Caco-2 (cell line): ENCODE data around the gene PHF20. TPM values are rescaled to one million over a fixed set of nuclear protein-coding genes. Genes with fewer than 3 reads are reported as not detected.
"Not testable (repeated sequence)": the region's sequence is repeated elsewhere in the genome, so short reads cannot be mapped to it uniquely, and the experiment has no call there.

Experiments
- BruUV-seq: library from RNA; stranded (reverse); fragments of 400-500 nt; replicated peaks from 2 replicates; lab custom pipeline; 2021; lab: Mats Ljungman, UMichigan
- CTCF ChIA-PET: fragments of 300-600 bp; sonication (Branson Sonifier 250); formaldehyde crosslinking; loops from one replicate; lab custom pipeline; 2022; ENCODE audit warnings: antibody characterized with exemption; lab: Charles Lee
- POLR2A ChIA-PET: fragments of 300-600 bp; sonication (Branson Sonifier 250); formaldehyde crosslinking; loops from one replicate; lab custom pipeline; 2022; ENCODE audit warnings: antibody characterized with exemption; lab: Charles Lee
- DNase-seq, 2 experiments: peaks; one replicate each; pipeline versions ENCODE4 v3.0.0 to v3.0.0-alpha.2; 2020 to 2022
- H3K27me3 ChIP-seq: replicated peaks from 2 replicates; pipeline ENCODE4 v1.6.0; 2011; ENCODE audit warnings: low read length; ENCODE audit not compliant: control insufficient read depth, insufficient read depth
- H3K36me3 ChIP-seq: 2 replicates; pipeline ENCODE4 v1.5.1; 2011; ENCODE audit warnings: low read length; ENCODE audit not compliant: control insufficient read depth, insufficient read depth
- H3K4me1 ChIP-seq: fragments of 250-450 bp; sonication (Bioruptor Pico); 2 replicates; pipeline ENCODE4 v1.5.1; 2020; ENCODE audit warnings: mild to moderate bottlenecking
- H3K4me3 ChIP-seq: 2 replicates; pipeline ENCODE4 v1.5.1; 2011; ENCODE audit warnings: low read depth, mild to moderate bottlenecking, control low read depth, low read length
- H3K9me3 ChIP-seq: fragments of 250-450 bp; sonication (Bioruptor Pico); 2 replicates; pipeline ENCODE4 v1.5.1; 2020; ENCODE audit warnings: mild to moderate bottlenecking, moderate library complexity
- H3K27ac Mint-ChIP-seq: one replicate; pipeline ENCODE4 v1.8.0; 2022; ENCODE audit warnings: mixed read lengths; ENCODE audit not compliant: unreplicated experiment
- H3K27me3 Mint-ChIP-seq: one replicate; pipeline ENCODE4 v1.8.0; 2022; ENCODE audit warnings: mixed read lengths; ENCODE audit not compliant: insufficient read depth, unreplicated experiment
- H3K36me3 Mint-ChIP-seq: one replicate; pipeline ENCODE4 v1.8.0; 2022; ENCODE audit warnings: mild to moderate bottlenecking, mixed read lengths; ENCODE audit not compliant: insufficient read depth, unreplicated experiment
- H3K4me1 Mint-ChIP-seq: one replicate; pipeline ENCODE4 v1.8.0; 2022; ENCODE audit warnings: low read depth, mixed read lengths; ENCODE audit not compliant: unreplicated experiment
- H3K4me3 Mint-ChIP-seq: one replicate; pipeline ENCODE4 v1.8.0; 2022; ENCODE audit warnings: mild to moderate bottlenecking, moderate library complexity, mixed read lengths; ENCODE audit not compliant: unreplicated experiment
- H3K9me3 Mint-ChIP-seq: one replicate; pipeline ENCODE4 v1.8.0; 2022; ENCODE audit warnings: mixed read lengths; ENCODE audit not compliant: unreplicated experiment
- CTCF ChIP-seq, 2 experiments: fragments of 200-600 bp in 1 of 2; IDR thresholded peaks; 1 replicate in 1 of 2; 2 replicates in 1 of 2; pipeline versions ENCODE4 v1.5.1 to v1.8.0; 2011 to 2022; ENCODE audit warnings: antibody characterized with exemption in 1 of 2, control low read depth in 1 of 2, inconsistent platforms in 1 of 2, low read depth in 1 of 2, low read length in 1 of 2, mild to moderate bottlenecking in 1 of 2, moderate library complexity in 1 of 2; ENCODE audit not compliant: insufficient read depth in 1 of 2, severe bottlenecking in 1 of 2, unreplicated experiment in 1 of 2
- intact Hi-C: fragments of 100-400 bp; cut with micrococcal nuclease; formaldehyde crosslinking; loops from one replicate; pipeline ENCODE4 v1.10.0; 2022; ENCODE audit not compliant: unreplicated experiment
- total RNA-seq: library from RNA; stranded (reverse); gene quantifications from 2 replicates; pipeline ENCODE4 v1.2.3, GENCODE V29; 2022

Gene PHF20
- total RNA-seq, 1 experiment from 2014 or later, result 109 TPM

DNA sequence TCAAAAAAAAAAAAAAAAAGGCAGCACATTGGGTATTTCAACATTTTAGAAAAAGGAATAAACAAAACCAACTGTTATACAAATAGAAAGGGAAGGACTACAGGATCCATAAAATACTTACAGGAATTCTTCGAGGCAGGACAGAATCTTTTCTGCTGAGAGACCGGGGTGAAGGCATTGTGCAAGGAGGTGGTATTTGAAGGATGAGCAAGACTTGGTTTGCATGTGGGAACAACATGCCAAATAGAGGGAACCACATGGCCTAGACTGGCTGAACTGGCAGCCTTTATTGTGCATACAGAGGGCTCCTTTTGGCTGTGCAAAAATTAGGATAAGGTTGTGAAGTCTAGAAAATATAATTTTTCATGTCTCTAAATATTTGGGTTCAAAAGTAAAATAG is 119.6 kb downstream of the PHF20 start:
- DNase-seq, result no peak
- Mint-ChIP-seq H3K27ac (peak overlapping the region; percentile 2), H3K4me1 (no peaks in the 10 kb centered on the region), H3K27me3 (no peaks in the 10 kb centered on the region), H3K9me3 (no peaks in the 10 kb centered on the region), H3K36me3 (peaks cover 39% of the 10 kb centered on the region), H3K4me3 (no peak overlapping the region)
- H3K4me1 ChIP-seq, result no peaks in the 10 kb centered on the region
- no peaks in the 10 kb centered on the region for H3K9me3 ChIP-seq
- peaks cover 2% of the 10 kb centered on the region; the same call in 1 of the 2 replicates for H3K36me3 ChIP-seq
- ChIA-PET POLR2A (interaction anchor here (0.9 kb wide), 1 partner anchor 36 kb away, joined by 3 read pairs; no protein-coding TSS in a partner anchor), CTCF (interaction anchor here (0.9 kb wide), 1 partner anchor 12 kb away, joined by 7 read pairs; no protein-coding TSS in a partner anchor)
- BruUV-seq, result no TSS peak
- no peak for TF ChIP-seq CTCF (IDR thresholded peaks at IDR 0.05; ENCODE audit: insufficient read depth in 1 of 2, low read depth in 1 of 2, low read length in 1 of 2, severe bottlenecking in 1 of 2, unreplicated experiment in 1 of 2)
- H3K4me3 ChIP-seq, result no peak overlapping the region
- H3K27me3 ChIP-seq, result no peaks in the 10 kb centered on the region
- intact Hi-C loops, result no loop called here

DNA sequence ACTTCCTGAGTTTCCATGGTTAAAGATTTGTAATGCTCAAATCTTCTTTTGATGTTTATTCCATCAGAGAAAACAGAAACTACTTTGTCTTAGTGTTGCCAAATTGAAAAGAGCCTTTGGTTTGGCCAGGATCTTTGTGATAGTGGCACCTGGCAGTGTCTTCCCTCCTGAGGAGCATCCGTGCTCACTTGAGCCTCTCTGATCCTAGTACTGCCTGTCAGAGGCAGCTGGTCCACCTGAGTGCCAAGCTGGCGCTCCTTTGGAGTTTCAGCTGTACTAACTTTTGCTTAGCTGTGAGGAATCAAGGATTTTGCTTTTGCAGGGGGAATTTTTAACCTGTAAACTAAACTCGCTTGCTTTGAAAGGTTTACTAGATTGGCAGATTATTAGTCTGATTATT is 121.1 kb downstream of the PHF20 start:
- H3K27ac Mint-ChIP-seq, result no peak overlapping the region
- Histone ChIP-seq H3K9me3 (no peaks in the 10 kb centered on the region), H3K27me3 (no peaks in the 10 kb centered on the region), H3K4me1 (no peaks in the 10 kb centered on the region), H3K4me3 (no peak overlapping the region), H3K36me3 (no peaks in the 10 kb centered on the region)
- TF ChIP-seq CTCF (IDR thresholded peaks at IDR 0.05; ENCODE audit: insufficient read depth in 1 of 2, low read depth in 1 of 2, low read length in 1 of 2, severe bottlenecking in 1 of 2, unreplicated experiment in 1 of 2), result no peak
- CTCF ChIA-PET, result interaction anchor here (0.7 to 1.1 kb wide), 2 partner anchors 9 to 62 kb away, joined by 3 read pairs; partner anchors contain the start of gene SCAND1
- no peak overlapping the region for H3K4me3 Mint-ChIP-seq
- POLR2A ChIA-PET, result no interaction called here
- no peaks in the 10 kb centered on the region for H3K4me1 Mint-ChIP-seq
- intact Hi-C loops, result no loop called here
- no TSS peak for BruUV-seq
- DNase-seq, result no peak
- no peaks in the 10 kb centered on the region for H3K9me3 Mint-ChIP-seq
- H3K27me3 Mint-ChIP-seq, result no peaks in the 10 kb centered on the region
- H3K36me3 Mint-ChIP-seq, result peaks cover 47% of the 10 kb centered on the region

DNA sequence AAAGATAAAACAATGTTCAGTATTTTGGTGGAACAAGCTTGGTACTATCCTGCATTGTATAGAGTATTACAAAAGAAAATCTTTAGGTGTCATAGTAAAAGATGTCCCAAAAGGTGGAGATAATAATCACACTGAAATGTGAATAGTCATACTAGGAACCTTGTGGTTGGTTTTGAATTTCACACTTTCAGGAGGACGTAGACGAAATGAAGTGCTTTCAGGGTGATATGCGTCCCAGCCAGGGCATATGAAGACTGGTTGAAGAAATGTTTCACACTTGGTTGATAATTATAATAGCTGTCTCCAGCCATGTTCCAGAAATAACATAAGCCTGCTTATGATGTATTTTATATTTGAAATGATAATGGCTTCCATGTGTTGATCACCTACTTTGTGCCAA is 122.1 kb downstream of the PHF20 start:
- no peak for TF ChIP-seq CTCF (IDR thresholded peaks at IDR 0.05; ENCODE audit: insufficient read depth in 1 of 2, low read depth in 1 of 2, low read length in 1 of 2, severe bottlenecking in 1 of 2, unreplicated experiment in 1 of 2)
- no peaks in the 10 kb centered on the region for H3K27me3 ChIP-seq
- no peaks in the 10 kb centered on the region for H3K4me1 Mint-ChIP-seq
- no peaks in the 10 kb centered on the region for H3K4me1 ChIP-seq
- H3K27me3 Mint-ChIP-seq, result no peaks in the 10 kb centered on the region
- POLR2A ChIA-PET, result no interaction called here
- H3K4me3 Mint-ChIP-seq, result no peak overlapping the region
- DNase-seq, result no peak
- CTCF ChIA-PET, result no interaction called here
- no peaks in the 10 kb centered on the region for H3K9me3 ChIP-seq
- no TSS peak for BruUV-seq
- intact Hi-C loops, result no loop called here
- H3K9me3 Mint-ChIP-seq, result no peaks in the 10 kb centered on the region
- H3K36me3 ChIP-seq, result no peaks in the 10 kb centered on the region
- H3K36me3 Mint-ChIP-seq, result peaks cover 55% of the 10 kb centered on the region
- H3K4me3 ChIP-seq, result no peak overlapping the region
- H3K27ac Mint-ChIP-seq, result no peak overlapping the region

DNA sequence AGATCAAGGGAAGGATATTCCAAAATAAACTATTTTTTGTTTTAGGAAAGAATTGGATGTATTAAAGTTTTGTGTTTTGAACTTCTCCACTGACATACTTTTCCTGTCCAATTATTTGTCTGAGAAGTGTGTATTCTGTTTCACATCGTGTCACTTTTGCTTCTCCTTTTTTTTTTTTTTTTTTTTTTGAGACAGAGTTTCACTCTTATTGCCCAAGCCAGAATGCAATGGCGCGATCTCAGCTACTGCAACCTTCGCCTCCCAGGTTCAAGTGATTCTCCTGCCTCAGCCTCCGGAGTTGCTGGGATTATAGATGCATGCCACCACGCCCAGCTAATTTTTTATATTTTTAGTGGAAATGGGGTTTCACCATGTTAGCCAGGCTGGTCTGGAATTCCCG is 123.7 kb downstream of the PHF20 start:
- intact Hi-C loops, H3K4me3 ChIP-seq, BruUV-seq, H3K4me1 ChIP-seq, H3K27me3 ChIP-seq, H3K36me3 ChIP-seq, H3K27me3 Mint-ChIP-seq, H3K4me3 Mint-ChIP-seq, H3K9me3 ChIP-seq, H3K9me3 Mint-ChIP-seq, CTCF ChIA-PET, DNase-seq, H3K4me1 Mint-ChIP-seq, H3K27ac Mint-ChIP-seq: not testable (repeated sequence)
- POLR2A ChIA-PET, result interaction anchor here (0.6 kb wide), 1 partner anchor 1532 kb away, joined by 3 read pairs; no protein-coding TSS in a partner anchor
- peaks cover 54% of the 10 kb centered on the region for H3K36me3 Mint-ChIP-seq
